ENCODE measurements around the gene RELL1. TPM values are rescaled to one million over a fixed set of nuclear protein-coding genes. Genes with fewer than 3 reads are reported as not detected.

The RELL1 gene
- total RNA-seq, 2 donors from 2014 or later = 30.1 to 30.7 TPM

DNA sequence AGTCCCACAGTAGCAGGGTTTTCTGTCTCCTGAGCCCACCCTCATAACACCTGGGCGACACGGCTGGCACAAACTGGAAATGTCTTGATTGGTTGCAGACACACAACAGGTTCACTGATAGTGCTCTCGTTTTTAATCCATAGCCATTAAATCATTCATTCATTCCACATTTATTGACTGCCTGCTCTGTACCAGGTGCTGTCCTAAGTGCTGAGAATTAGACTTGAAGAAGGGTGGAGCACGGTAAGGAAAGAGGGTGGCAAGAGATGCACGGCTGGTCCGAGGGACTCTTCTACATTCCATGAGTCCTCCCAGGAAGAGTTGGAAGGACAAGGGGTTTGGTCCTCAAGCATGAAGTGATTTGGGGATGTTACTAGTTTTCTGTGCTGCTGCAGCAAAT is 100.0 kb downstream of the RELL1 start:
- Mint-ChIP-seq H3K36me3 (ENCODE audit: low read depth) (peaks cover 11% of the 10 kb centered on the region), H3K27me3 (peaks cover 14% of the 10 kb centered on the region), H3K4me3 (no peak overlapping the region), H3K27ac (no peak overlapping the region), H3K4me1 (no peaks in the 10 kb centered on the region)
- H3K9me3 ChIP-seq (ENCODE audit: control insufficient read depth, low read length, poor library complexity, severe bottlenecking) = peaks cover 4% of the 10 kb centered on the region
- DNase-seq (no peak), ATAC-seq (no peak)

DNA sequence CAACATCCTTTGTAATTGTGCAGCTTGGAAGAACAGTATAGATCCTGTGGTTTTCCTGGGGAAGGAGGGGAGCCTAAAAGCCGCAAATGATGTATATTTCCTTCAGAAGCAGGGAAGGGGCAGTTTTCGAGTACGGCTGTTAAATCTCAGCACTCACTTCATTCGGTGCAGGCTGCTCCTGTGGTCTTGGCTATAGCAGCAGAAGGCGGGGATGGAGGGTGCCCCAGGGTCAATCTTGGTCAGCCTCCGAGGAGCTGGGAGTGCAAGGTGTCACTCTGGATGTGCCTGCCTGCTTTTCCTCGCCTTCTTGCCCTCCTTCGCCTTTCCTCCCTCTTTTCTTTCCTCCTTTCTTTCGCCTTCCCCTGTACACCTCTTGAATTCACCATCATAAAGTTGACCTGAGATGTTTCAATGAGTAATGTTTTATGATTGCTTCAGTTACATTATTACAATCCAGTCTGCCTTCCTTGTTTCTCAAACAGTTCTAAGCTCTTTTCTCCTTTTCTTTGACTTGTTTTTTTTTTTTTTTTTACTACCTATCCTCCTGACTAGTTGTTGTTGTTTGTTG is 101.6 kb downstream of the RELL1 start:
- ATAC-seq (no peak), DNase-seq (no peak)
- peaks cover 6% of the 10 kb centered on the region for H3K9me3 ChIP-seq (ENCODE audit: control insufficient read depth, low read length, poor library complexity, severe bottlenecking)
- Mint-ChIP-seq H3K4me3 (no peak overlapping the region), H3K4me1 (no peaks in the 10 kb centered on the region), H3K27ac (no peak overlapping the region), H3K27me3 (peaks cover 14% of the 10 kb centered on the region), H3K36me3 (ENCODE audit: low read depth) (peaks cover 8% of the 10 kb centered on the region)

DNA sequence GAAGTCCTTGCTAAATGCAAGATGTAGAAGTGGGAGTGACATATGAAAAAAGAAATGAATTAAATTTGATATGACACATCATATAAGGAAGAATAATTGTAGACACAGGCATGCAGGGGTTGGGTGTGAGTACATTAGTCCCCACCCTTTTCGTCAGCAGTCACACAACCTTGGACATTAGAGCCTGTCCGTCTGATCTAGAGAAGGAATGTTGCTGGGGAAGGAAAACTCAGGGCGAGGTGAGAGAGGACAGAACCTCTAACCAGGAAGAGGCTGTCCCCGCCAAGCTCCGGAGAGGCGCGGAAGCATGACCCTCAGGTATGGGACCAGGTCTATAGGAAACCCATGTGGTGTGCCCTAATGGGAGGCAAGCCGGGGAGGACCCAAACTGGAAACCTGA is 102.1 kb downstream of the RELL1 start:
- DNase-seq (no peak), ATAC-seq (no peak)
- H3K4me3 Mint-ChIP-seq = no peak overlapping the region
- H3K9me3 ChIP-seq (ENCODE audit: control insufficient read depth, low read length, poor library complexity, severe bottlenecking) = peaks cover 6% of the 10 kb centered on the region
- no peaks in the 10 kb centered on the region for H3K4me1 Mint-ChIP-seq
- no peak overlapping the region for H3K27ac Mint-ChIP-seq
- H3K36me3 Mint-ChIP-seq (ENCODE audit: low read depth) = peaks cover 8% of the 10 kb centered on the region
- peaks cover 14% of the 10 kb centered on the region for H3K27me3 Mint-ChIP-seq

DNA sequence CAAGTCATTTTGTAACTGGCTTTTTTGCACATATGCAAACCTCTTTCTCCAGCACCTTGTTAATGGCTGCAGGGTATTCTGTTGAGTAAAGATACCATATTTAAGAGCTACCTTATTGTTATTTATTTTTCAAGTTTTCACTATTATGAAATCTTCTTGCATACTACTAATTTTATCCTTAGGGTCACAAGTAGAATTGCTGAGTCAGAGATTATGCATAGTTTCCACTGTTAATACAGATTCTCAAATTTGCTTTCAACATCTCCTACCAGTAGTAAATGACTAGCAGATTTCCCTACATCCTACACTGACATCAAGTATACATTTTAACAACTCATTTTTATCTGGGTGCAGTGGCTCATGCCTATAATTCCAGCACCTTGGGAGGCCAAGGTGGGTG is 112.6 kb downstream of the RELL1 start:
- peaks cover 3% of the 10 kb centered on the region for H3K36me3 Mint-ChIP-seq (ENCODE audit: low read depth)
- no peak for ATAC-seq
- H3K4me1 Mint-ChIP-seq = no peaks in the 10 kb centered on the region
- H3K27ac Mint-ChIP-seq = no peak overlapping the region
- H3K4me3 Mint-ChIP-seq = no peak overlapping the region
- H3K9me3 ChIP-seq (ENCODE audit: control insufficient read depth, low read length, poor library complexity, severe bottlenecking) = peaks cover 4% of the 10 kb centered on the region
- H3K27me3 Mint-ChIP-seq = no peaks in the 10 kb centered on the region
- DNase-seq = no peak

DNA sequence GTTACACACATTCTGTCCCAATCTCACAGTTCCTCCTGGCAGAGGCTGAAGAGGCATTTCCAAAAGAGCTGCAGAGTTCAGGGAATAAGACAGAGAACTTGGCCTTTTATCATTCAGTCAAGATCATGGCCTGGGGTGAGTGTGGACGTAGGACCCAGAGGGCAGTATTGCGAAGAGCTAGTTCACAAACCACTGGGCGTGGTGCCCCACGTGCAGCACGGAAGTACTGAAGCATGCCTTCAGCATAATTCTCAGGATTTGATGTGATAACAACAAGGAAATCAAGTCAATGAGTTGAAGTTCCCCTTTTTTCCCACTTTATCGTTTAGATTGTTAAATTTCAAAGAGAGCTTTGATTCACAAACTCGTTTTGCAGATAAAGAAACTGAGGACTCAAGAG is 117.7 kb downstream of the RELL1 start:
- H3K9me3 ChIP-seq (ENCODE audit: control insufficient read depth, low read length, poor library complexity, severe bottlenecking) = no peaks in the 10 kb centered on the region
- Mint-ChIP-seq H3K27me3 (no peaks in the 10 kb centered on the region), H3K36me3 (ENCODE audit: low read depth) (no peaks in the 10 kb centered on the region), H3K27ac (peak overlapping the region; percentile 39), H3K4me1 (peaks cover 2% of the 10 kb centered on the region), H3K4me3 (no peak overlapping the region)
- ATAC-seq (no peak), DNase-seq (no peak)

DNA sequence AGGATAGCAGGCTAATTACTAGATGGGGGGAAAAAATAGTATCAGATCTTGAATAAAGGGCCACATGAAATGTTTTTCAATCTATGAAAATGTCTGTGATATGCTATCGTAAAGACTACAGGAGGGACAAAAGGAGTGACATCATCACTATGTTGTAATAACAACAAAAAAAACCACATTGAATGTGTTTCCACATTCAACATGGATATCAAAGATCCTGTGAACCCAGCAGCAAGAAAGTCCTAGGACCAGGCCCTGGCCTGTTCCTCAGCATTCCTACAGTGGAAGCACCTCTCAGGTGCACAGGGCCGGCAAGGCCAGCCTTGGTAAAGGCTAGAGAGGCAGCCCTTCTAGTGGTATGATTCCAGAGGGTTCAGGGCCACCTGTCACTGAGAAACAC is 118.3 kb downstream of the RELL1 start:
- ATAC-seq (no peak), DNase-seq (no peak)
- Mint-ChIP-seq H3K4me1 (peaks cover 2% of the 10 kb centered on the region), H3K36me3 (ENCODE audit: low read depth) (no peaks in the 10 kb centered on the region), H3K4me3 (no peak overlapping the region), H3K27me3 (no peaks in the 10 kb centered on the region), H3K27ac (peak overlapping the region; percentile 39)
- H3K9me3 ChIP-seq (ENCODE audit: control insufficient read depth, low read length, poor library complexity, severe bottlenecking) = no peaks in the 10 kb centered on the region

DNA sequence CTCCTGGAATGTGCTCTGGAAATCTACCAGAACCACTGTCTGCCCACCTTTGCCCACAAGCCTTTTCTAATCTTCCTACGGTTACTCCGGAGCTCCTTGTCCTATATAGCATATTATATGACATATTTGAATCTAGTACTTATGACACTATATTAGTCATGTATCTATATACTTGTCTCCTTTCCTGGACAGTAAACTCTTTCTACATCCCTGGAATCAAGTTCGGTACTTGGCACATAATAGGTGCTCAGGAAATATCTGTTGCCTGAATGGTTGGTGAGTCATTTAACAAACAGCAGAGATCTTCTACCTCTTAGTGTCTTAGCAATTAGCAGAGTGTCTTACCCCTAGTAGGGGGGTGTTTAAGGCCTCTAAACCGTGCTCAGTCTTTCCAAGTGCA is 123.6 kb downstream of the RELL1 start:
- no peaks in the 10 kb centered on the region for H3K9me3 ChIP-seq (ENCODE audit: control insufficient read depth, low read length, poor library complexity, severe bottlenecking)
- no peak for DNase-seq
- peaks cover under 1% of the 10 kb centered on the region for H3K4me1 Mint-ChIP-seq

DNA sequence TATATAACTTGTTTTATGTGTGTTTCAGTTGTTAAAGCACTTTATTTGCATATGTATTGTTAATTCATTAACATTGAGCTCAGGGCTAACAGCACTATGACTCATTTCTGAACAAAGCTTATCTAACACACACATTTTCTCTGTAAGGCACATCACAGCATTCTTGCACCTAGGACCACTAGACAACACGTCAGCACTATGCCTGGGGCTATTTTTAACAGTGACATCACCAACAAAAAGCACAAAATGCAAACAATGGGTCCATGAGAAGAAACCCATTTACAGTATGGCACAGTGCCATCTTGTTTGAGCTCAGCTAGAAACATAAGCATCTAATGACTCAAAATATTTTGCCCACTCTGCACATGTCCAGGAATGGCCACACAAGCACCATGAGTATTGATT is 124.4 kb downstream of the RELL1 start:
- H3K27me3 Mint-ChIP-seq = peaks cover 5% of the 10 kb centered on the region
- H3K27ac Mint-ChIP-seq = no peak overlapping the region
- no peaks in the 10 kb centered on the region for H3K9me3 ChIP-seq (ENCODE audit: control insufficient read depth, low read length, poor library complexity, severe bottlenecking)
- no peaks in the 10 kb centered on the region for H3K36me3 Mint-ChIP-seq (ENCODE audit: low read depth)
- H3K4me3 Mint-ChIP-seq = no peak overlapping the region
- ATAC-seq = no peak
- no peak for DNase-seq
- H3K4me1 Mint-ChIP-seq = no peaks in the 10 kb centered on the region

More for the DNA sequence above, 123.6 kb downstream of the RELL1 start:
- ATAC-seq = no peak
- Mint-ChIP-seq H3K4me3 (no peak overlapping the region), H3K27ac (no peak overlapping the region), H3K27me3 (peaks cover 5% of the 10 kb centered on the region), H3K36me3 (ENCODE audit: low read depth) (no peaks in the 10 kb centered on the region)

DNA sequence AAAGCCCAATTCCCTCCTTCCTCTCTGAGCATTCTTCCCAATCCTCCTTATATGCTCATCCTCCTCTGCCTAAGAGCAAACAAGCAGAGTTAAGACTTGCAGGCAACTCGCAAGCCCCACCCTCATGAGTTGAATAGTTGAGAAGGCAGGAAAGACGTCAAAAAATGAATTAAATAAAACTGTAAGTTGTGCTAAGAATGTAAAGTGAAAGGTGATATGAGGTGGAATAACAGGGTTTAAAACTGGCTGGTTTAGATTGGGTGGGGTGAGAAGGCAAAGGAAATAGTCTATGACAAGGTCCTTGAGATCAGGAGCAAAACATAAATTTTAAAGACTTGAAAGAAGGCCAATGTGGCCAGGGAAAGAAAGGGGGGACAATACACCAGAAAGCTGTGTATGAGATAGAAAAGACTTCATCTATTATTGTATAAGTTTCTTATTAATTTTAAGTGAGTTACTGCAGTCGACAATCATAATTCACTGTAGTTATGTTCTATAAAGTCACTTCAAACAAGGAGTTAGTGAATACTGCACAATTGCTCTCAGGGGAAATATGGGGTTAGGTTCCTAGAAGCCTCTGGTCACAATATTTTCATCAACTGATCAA is 124.9 kb downstream of the RELL1 start:
- H3K9me3 ChIP-seq (ENCODE audit: control insufficient read depth, low read length, poor library complexity, severe bottlenecking) = no peaks in the 10 kb centered on the region
- DNase-seq (no peak), ATAC-seq (no peak)
- Mint-ChIP-seq H3K27me3 (peaks cover 5% of the 10 kb centered on the region), H3K36me3 (ENCODE audit: low read depth) (no peaks in the 10 kb centered on the region), H3K4me3 (no peak overlapping the region), H3K27ac (no peak overlapping the region), H3K4me1 (no peaks in the 10 kb centered on the region)

Other genes with a start within 250 kb of the RELL1 start
- 10 to 100 TPM; 14.0 to 17.7 TPM for gene PGM2, start 140.3 kb upstream of the RELL1 start, total RNA-seq
- gene TBC1D1, start 204.7 kb upstream of the RELL1 start, total RNA-seq = 10 to 100 TPM; 45.5 to 51.1 TPM

Data from T-helper 17 cell (primary cell).